Measurements from ENCODE around the gene TM7SF3. TPM values are rescaled to one million over a fixed set of nuclear protein-coding genes. Genes with fewer than 3 reads are reported as not detected.
A peak's percentile ranks its signal among the peaks of the same experiment; 100 is the strongest.
"Not testable (repeated sequence)": the region's sequence is repeated elsewhere in the genome, so short reads cannot be mapped to it uniquely, and the experiment has no call there.

Gene TM7SF3
- total and polyA plus RNA-seq, 2 experiments from 2014 or later = 51.8 to 55.8 TPM

DNA sequence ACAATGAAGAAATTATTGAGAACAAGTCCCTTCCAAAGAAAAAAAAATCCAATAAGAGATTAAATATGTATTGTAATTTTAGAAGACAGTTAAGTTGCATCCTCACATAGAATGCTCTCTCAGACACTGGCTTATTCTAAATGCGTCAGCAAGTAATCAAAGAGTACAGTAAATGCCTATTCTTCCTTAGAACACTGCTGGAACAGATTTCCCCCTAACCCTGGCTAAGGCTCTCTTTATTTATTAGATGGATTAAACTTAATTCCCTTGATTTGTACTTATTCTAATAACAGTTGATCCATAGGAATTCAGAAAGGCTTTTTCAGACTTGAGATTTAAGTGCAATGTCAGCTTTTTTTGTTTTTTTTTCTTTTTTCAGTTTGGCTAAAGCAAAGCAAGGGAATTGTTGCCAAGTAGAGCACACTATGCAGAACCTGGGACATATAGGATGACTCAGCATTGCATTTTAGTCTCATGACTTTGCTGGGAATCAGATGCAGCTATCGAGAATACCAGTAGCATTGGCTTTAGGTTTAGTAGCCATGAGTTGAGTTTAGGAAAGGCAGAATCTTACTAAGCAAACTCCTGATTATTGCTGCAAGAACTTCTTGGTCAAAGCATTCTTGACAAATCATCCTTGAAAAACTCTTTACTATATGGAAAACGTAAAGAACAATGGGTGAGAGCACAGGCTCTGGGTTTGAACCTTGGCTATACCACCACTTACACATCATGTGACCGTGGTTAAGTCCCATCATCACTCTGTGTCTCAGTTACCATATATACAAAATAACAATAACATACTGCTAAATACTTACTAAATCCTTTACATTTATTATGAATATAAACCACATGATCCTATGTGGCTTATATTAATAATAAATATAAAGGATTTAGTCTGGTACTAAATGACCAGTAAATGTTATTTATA, 34.9 kb upstream of the TM7SF3 start:
- peak overlapping the region; percentile 3 for H3K4me2 ChIP-seq (ENCODE audit: unreplicated experiment)
- in situ Hi-C loops (cut with MboI) = no loop called here
- no peak overlapping the region for H2AFZ ChIP-seq
- no peaks in the 10 kb centered on the region for H4K20me1 ChIP-seq (ENCODE audit: insufficient read depth)
- no peak overlapping the region for H3K9ac ChIP-seq
- no peak overlapping the region for H3K27ac ChIP-seq
- peak; percentile 61 for DNase-seq
- no peaks in the 10 kb centered on the region for H3K36me3 ChIP-seq (ENCODE audit: low read depth)
- H3F3A ChIP-seq (ENCODE audit: insufficient read depth) = no peaks in the 10 kb centered on the region
- no peaks in the 10 kb centered on the region for H3K27me3 ChIP-seq (replicated peaks; ENCODE audit: insufficient read depth)
- peaks cover 7% of the 10 kb centered on the region; the same call in 1 of the 2 replicates for H3K4me1 ChIP-seq (ENCODE audit: insufficient read depth)
- no peak for TF ChIP-seq EZH2 (IDR thresholded peaks at IDR 0.05; ENCODE audit: insufficient read depth, poor library complexity, severe bottlenecking)
- TF ChIP-seq EZH2phosphoT487 (IDR thresholded peaks at IDR 0.05; ENCODE audit: insufficient read depth, low read depth) = no peak
- no peaks in the 10 kb centered on the region for H3K9me2 ChIP-seq (ENCODE audit: insufficient read depth)
- 76% methylated on average over 4 of the region's 4 CpGs for WGBS, 2 experiments (ENCODE audit: low coverage in 1 of 2, low lambda C conversion rate in 2 of 2, missing lambda C conversion rate in 2 of 2)
- H3K79me2 ChIP-seq (ENCODE audit: insufficient read depth) = no peaks in the 10 kb centered on the region
- H3K4me3 ChIP-seq = no peak overlapping the region
- no peaks in the 10 kb centered on the region for H3K9me3 ChIP-seq (ENCODE audit: low read depth)

- DNase-seq; H3K9ac ChIP-seq; H3K9me3 ChIP-seq (ENCODE audit: low read depth); H3K36me3 ChIP-seq (ENCODE audit: low read depth); H3K4me1 ChIP-seq (ENCODE audit: insufficient read depth); H2AFZ ChIP-seq; H3F3A ChIP-seq (ENCODE audit: insufficient read depth); H3K4me2 ChIP-seq (ENCODE audit: unreplicated experiment); H3K9me2 ChIP-seq (ENCODE audit: insufficient read depth); H3K27ac ChIP-seq; H3K4me3 ChIP-seq; H3K27me3 ChIP-seq (replicated peaks; ENCODE audit: insufficient read depth); H3K79me2 ChIP-seq (ENCODE audit: insufficient read depth); H4K20me1 ChIP-seq (ENCODE audit: insufficient read depth); in situ Hi-C loops (cut with MboI): not testable (repeated sequence)
- whole genome bisulfite sequencing, 2 experiments (ENCODE audit: low coverage in 1 of 2, low lambda C conversion rate in 2 of 2, missing lambda C conversion rate in 2 of 2) = 100% methylated on average over 1 of the region's 1 CpG
Observed at GRCh38 chr12:27042018-27042417, 27.8 kb upstream of the TM7SF3 start.

DNA sequence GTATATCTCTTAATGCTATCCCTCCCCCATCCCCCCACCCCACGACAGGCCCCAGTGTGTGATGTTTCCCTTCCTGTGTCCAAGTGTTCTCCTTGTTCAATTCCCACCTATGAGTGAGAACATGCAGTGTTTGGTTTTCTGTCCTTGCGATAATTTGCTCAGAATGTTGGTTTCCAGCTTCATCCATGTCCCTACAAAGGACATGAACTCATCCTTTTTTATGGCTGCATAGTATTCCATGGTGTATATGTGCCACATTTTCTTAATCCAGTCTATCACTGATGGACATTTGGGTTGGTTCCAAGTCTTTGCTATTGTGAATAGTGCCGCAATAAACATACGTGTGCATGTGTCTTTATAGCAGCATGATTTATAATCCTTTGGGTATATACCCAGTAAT, 26.5 kb upstream of the TM7SF3 start:
- H3K27me3 ChIP-seq (replicated peaks; ENCODE audit: insufficient read depth); in situ Hi-C loops (cut with MboI); H3K9ac ChIP-seq; H3K9me3 ChIP-seq (ENCODE audit: low read depth); H3F3A ChIP-seq (ENCODE audit: insufficient read depth); H3K4me2 ChIP-seq (ENCODE audit: unreplicated experiment); H3K27ac ChIP-seq; H3K36me3 ChIP-seq (ENCODE audit: low read depth); DNase-seq; H3K4me1 ChIP-seq (ENCODE audit: insufficient read depth); H2AFZ ChIP-seq; H4K20me1 ChIP-seq (ENCODE audit: insufficient read depth); H3K4me3 ChIP-seq; H3K79me2 ChIP-seq (ENCODE audit: insufficient read depth); H3K9me2 ChIP-seq (ENCODE audit: insufficient read depth): not testable (repeated sequence)
- 96% methylated on average over 2 of the region's 4 CpGs for WGBS, 2 experiments (ENCODE audit: low coverage in 1 of 2, low lambda C conversion rate in 2 of 2, missing lambda C conversion rate in 2 of 2)

DNA sequence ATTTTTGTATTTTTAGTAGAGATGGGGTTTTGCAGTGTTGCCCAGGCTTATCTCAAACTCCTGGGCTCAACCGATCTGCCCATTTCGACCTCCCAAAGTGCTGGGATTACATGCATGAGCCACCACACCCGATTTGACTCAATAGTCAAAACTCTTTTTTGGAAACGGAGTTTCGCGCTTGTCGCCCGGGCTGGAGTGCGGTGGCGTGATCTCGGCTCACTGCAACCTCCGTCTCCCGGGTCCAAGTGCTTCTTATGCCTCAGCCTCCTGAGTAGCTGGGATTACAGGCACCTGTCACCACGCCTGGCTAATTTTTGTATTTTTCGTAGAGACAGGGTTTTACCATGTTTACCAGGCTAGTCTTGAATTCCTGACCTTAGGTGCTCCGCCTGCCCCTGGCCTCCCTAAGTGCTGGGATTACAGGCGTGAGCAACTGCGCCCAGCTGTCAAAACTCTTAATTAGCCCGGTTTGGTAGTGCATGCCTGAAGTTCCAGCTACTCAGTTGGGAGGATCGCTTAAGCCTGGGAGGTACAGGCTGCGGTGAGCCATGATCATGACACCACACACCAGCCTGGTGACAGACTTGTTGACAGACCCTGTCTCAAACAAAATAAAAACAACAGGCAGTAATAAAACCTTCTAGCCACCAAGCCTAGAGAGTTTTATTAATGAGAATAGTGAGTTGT, 20.6 kb upstream of the TM7SF3 start:
- Histone ChIP-seq H3K79me2 (ENCODE audit: insufficient read depth) (no peaks in the 10 kb centered on the region), H3K4me1 (ENCODE audit: insufficient read depth) (no peaks in the 10 kb centered on the region), H3K4me3 (no peak overlapping the region), H3K9ac (no peak overlapping the region), H3K27ac (no peak overlapping the region), H2AFZ (no peak overlapping the region), H3K36me3 (ENCODE audit: low read depth) (peaks cover 18% of the 10 kb centered on the region), H3K9me2 (ENCODE audit: insufficient read depth) (no peaks in the 10 kb centered on the region), H3K9me3 (ENCODE audit: low read depth) (no peaks in the 10 kb centered on the region), H3K4me2 (ENCODE audit: unreplicated experiment) (no peak overlapping the region), H4K20me1 (ENCODE audit: insufficient read depth) (no peaks in the 10 kb centered on the region), H3F3A (ENCODE audit: insufficient read depth) (no peaks in the 10 kb centered on the region), H3K27me3 (replicated peaks; ENCODE audit: insufficient read depth) (no peaks in the 10 kb centered on the region)
- TF ChIP-seq EZH2 (IDR thresholded peaks at IDR 0.05; ENCODE audit: insufficient read depth, poor library complexity, severe bottlenecking) = no peak
- TF ChIP-seq EZH2phosphoT487 (IDR thresholded peaks at IDR 0.05; ENCODE audit: insufficient read depth, low read depth) = no peak
- WGBS, 2 experiments (ENCODE audit: low coverage in 1 of 2, low lambda C conversion rate in 2 of 2, missing lambda C conversion rate in 2 of 2) = 93 to 95% methylated on average over 21 of the region's 21 CpGs
- in situ Hi-C loops (cut with MboI) = no loop called here
- DNase-seq = no peak

All from GM23248 (cell line).